Skin of body (tissue), 1 donor: ENCODE results near the gene TIGD7. TPM values are rescaled to one million over a fixed set of nuclear protein-coding genes. Genes with fewer than 3 reads are reported as not detected.

Experiments
- total RNA-seq: library from RNA; depleted of rRNA; stranded (reverse); fragments of >200 nt; gene quantifications from one replicate; pipeline ENCODE4 v1.2.3, GENCODE V29; 2014

TIGD7 gene
- total RNA-seq, 1 donor from 2014 or later = 10.3 TPM

Other genes starting within 250 kb of the TIGD7 start
- 26.5 TPM for gene IL32, start 239.8 kb downstream of the TIGD7 start, total RNA-seq
- gene ZSCAN10, start 206.1 kb downstream of the TIGD7 start, total RNA-seq = not detected
- 6.1 TPM for gene ZNF205, start 192.8 kb downstream of the TIGD7 start, total RNA-seq
- 4.0 TPM for gene ZNF213, start 170.4 kb downstream of the TIGD7 start, total RNA-seq
- not detected for gene OR1F1, start 117.2 kb downstream of the TIGD7 start, total RNA-seq
- 5.6 TPM for gene ZNF200, start 70.3 kb downstream of the TIGD7 start, total RNA-seq
- 1.8 TPM for gene MEFV, start 48.8 kb downstream of the TIGD7 start, total RNA-seq
- 35.3 TPM for gene ZNF263, start 21.9 kb downstream of the TIGD7 start, total RNA-seq
- gene ZNF75A, start 67 bp upstream of the TIGD7 start, total RNA-seq = 21.4 TPM
- 0.30 TPM for gene OR2C1, start 50.5 kb upstream of the TIGD7 start, total RNA-seq
- 8.3 TPM for gene ZSCAN32, start 95.6 kb upstream of the TIGD7 start, total RNA-seq
- 5.7 TPM for gene ZNF174, start 95.8 kb upstream of the TIGD7 start, total RNA-seq
- 2.6 TPM for gene ZNF597, start 138.1 kb upstream of the TIGD7 start, total RNA-seq
- 21.9 TPM for gene NAA60, start 138.2 kb upstream of the TIGD7 start, total RNA-seq
- not detected for gene C16orf90, start 190.1 kb upstream of the TIGD7 start, total RNA-seq
- gene CLUAP1, start 195.6 kb upstream of the TIGD7 start, total RNA-seq = 18.6 TPM